Large intestine (tissue), 3 donors: ENCODE measurements around the gene POLR3E. TPM values are rescaled to one million over a fixed set of nuclear protein-coding genes. Genes with fewer than 3 reads are reported as not detected.
"Not testable (repeated sequence)": the region's sequence is repeated elsewhere in the genome, so short reads cannot be mapped to it uniquely, and the experiment has no call there.

Source experiments
- DNase-seq, 2 donors: peaks; one replicate each; pipeline versions ENCODE4 v3.0.0 to v3.0.0-alpha.2; 2013
- H3K27ac ChIP-seq: one replicate; pipeline ENCODE4 v1.5.1; 2013; ENCODE audit warnings: low read length
- H3K27me3 ChIP-seq: 2 replicates; pipeline ENCODE4 v1.6.1; 2013; ENCODE audit warnings: low read length; ENCODE audit not compliant: control insufficient read depth, insufficient read depth
- H3K36me3 ChIP-seq: 2 replicates; pipeline ENCODE4 v1.6.1; 2013; ENCODE audit warnings: low read length; ENCODE audit not compliant: control insufficient read depth, insufficient read depth
- H3K4me1 ChIP-seq: one replicate; pipeline ENCODE4 v1.6.1; 2013; ENCODE audit warnings: low read length; ENCODE audit not compliant: control insufficient read depth, insufficient read depth
- H3K4me3 ChIP-seq: one replicate; pipeline ENCODE4 v1.5.1; 2013; ENCODE audit warnings: low read length
- H3K9me3 ChIP-seq: one replicate; pipeline ENCODE4 v1.6.1; 2013; ENCODE audit warnings: mild to moderate bottlenecking, low read depth, low read length, moderate library complexity; ENCODE audit not compliant: control insufficient read depth
- WGBS: methylation state at CpG from one replicate; pipeline ENCODE4 v1.1.5; 2013; ENCODE audit warnings: low lambda C conversion rate; ENCODE audit not compliant: insufficient coverage; 5-methylcytosine and 5-hydroxymethylcytosine counted together
- polyA plus RNA-seq: library from polyadenylated mRNA; unstranded; fragments of 120-200 nt; gene quantifications from one replicate; pipeline ENCODE4 v1.2.1, GENCODE V29; 2013

POLR3E gene
- polyA plus RNA-seq, 1 donor: 54.8 TPM

GRCh38 chr16:22358000-22358399 is 60.8 kb downstream of the POLR3E start:
- H3K9me3 ChIP-seq: no peaks in the 10 kb centered on the region
- H3K27me3 ChIP-seq: no peaks in the 10 kb centered on the region
- H3K4me1 ChIP-seq: peaks cover 12% of the 10 kb centered on the region
- no peak overlapping the region for H3K4me3 ChIP-seq
- peaks cover 23% of the 10 kb centered on the region for H3K36me3 ChIP-seq
- no peak overlapping the region for H3K27ac ChIP-seq
- WGBS: no CpG with 5 or more reads among the region's 1 CpG
- no peak for DNase-seq

- Histone ChIP-seq H3K4me1 (no peaks in the 10 kb centered on the region), H3K27ac (no peak overlapping the region), H3K4me3 (no peak overlapping the region), H3K27me3 (no peaks in the 10 kb centered on the region), H3K36me3 (peaks cover 40% of the 10 kb centered on the region), H3K9me3 (no peaks in the 10 kb centered on the region)
- DNase-seq: no peak
Observed at GRCh38 chr16:22359679-22360078, 62.5 kb downstream of the POLR3E start.

- 73% methylated on average over 3 of the region's 8 CpGs for WGBS
- Histone ChIP-seq H3K27ac (no peak overlapping the region), H3K4me1 (no peaks in the 10 kb centered on the region), H3K27me3 (no peaks in the 10 kb centered on the region), H3K4me3 (no peak overlapping the region), H3K36me3 (peaks cover 44% of the 10 kb centered on the region), H3K9me3 (no peaks in the 10 kb centered on the region)
- no peak for DNase-seq
Observed at GRCh38 chr16:22360963-22361659, 63.9 kb downstream of the POLR3E start.

- no peak for DNase-seq
- Histone ChIP-seq H3K27me3 (no peaks in the 10 kb centered on the region), H3K27ac (no peak overlapping the region), H3K4me1 (peaks cover 8% of the 10 kb centered on the region), H3K36me3 (peaks cover 35% of the 10 kb centered on the region), H3K9me3 (no peaks in the 10 kb centered on the region), H3K4me3 (no peak overlapping the region)
- WGBS: no CpG with 5 or more reads among the region's 2 CpGs
Observed at GRCh38 chr16:22364241-22364640, 67.0 kb downstream of the POLR3E start.

- H3K4me3 ChIP-seq: no peak overlapping the region
- H3K9me3 ChIP-seq: no peaks in the 10 kb centered on the region
- H3K36me3 ChIP-seq: peaks cover 30% of the 10 kb centered on the region
- peaks cover 28% of the 10 kb centered on the region for H3K4me1 ChIP-seq
- no peaks in the 10 kb centered on the region for H3K27me3 ChIP-seq
- no peak overlapping the region for H3K27ac ChIP-seq
- 100% methylated on average over 1 of the region's 2 CpGs for WGBS
- no peak for DNase-seq
Observed at GRCh38 chr16:22366371-22366770, 69.2 kb downstream of the POLR3E start.

- DNase-seq: no peak
- 100% methylated on average over 1 of the region's 3 CpGs for WGBS
- Histone ChIP-seq H3K27ac (no peak overlapping the region), H3K27me3 (no peaks in the 10 kb centered on the region), H3K36me3 (peaks cover 26% of the 10 kb centered on the region), H3K9me3 (no peaks in the 10 kb centered on the region), H3K4me3 (no peak overlapping the region), H3K4me1 (peaks cover 30% of the 10 kb centered on the region)
Observed at GRCh38 chr16:22366889-22367288, 69.7 kb downstream of the POLR3E start.

GRCh38 chr16:22368200-22368826 is 71.1 kb downstream of the POLR3E start:
- H3K27me3 ChIP-seq, H3K4me3 ChIP-seq, H3K9me3 ChIP-seq: not testable (repeated sequence)
- Histone ChIP-seq H3K27ac (peak overlapping the region; percentile 99), H3K36me3 (peaks cover 18% of the 10 kb centered on the region), H3K4me1 (peaks cover 40% of the 10 kb centered on the region)
- 17% methylated on average over 2 of the region's 8 CpGs for WGBS
- DNase-seq: peak; percentile 29 to 63

- DNase-seq: peak; percentile 33 to 79
- no peaks in the 10 kb centered on the region for H3K9me3 ChIP-seq
- no CpG with 5 or more reads among the region's 3 CpGs for WGBS
- peak overlapping the region; percentile 99 for H3K27ac ChIP-seq
- H3K4me3 ChIP-seq: no peak overlapping the region
- H3K36me3 ChIP-seq: peaks cover 8% of the 10 kb centered on the region
- peaks cover 43% of the 10 kb centered on the region for H3K4me1 ChIP-seq
- no peaks in the 10 kb centered on the region for H3K27me3 ChIP-seq
Observed at GRCh38 chr16:22369221-22369811, 72.1 kb downstream of the POLR3E start.

GRCh38 chr16:22370038-22370820 is 73.0 kb downstream of the POLR3E start:
- DNase-seq: peak in 1 of 2 donors; percentile 32
- peaks cover 43% of the 10 kb centered on the region for H3K4me1 ChIP-seq
- H3K27me3 ChIP-seq: no peaks in the 10 kb centered on the region
- no peak overlapping the region for H3K4me3 ChIP-seq
- peak overlapping the region; percentile 99 for H3K27ac ChIP-seq
- no peaks in the 10 kb centered on the region for H3K36me3 ChIP-seq
- WGBS: 60% methylated on average over 1 of the region's 2 CpGs
- no peaks in the 10 kb centered on the region for H3K9me3 ChIP-seq

- Histone ChIP-seq H3K4me3 (peak overlapping the region; percentile 93), H3K4me1 (peaks cover 43% of the 10 kb centered on the region), H3K27ac (peak overlapping the region; percentile 99), H3K36me3 (no peaks in the 10 kb centered on the region), H3K27me3 (no peaks in the 10 kb centered on the region), H3K9me3 (no peaks in the 10 kb centered on the region)
- DNase-seq: peak in 1 of 2 donors; percentile 47
- WGBS: no CpG with 5 or more reads among the region's 14 CpGs
Observed at GRCh38 chr16:22372882-22373661, 75.9 kb downstream of the POLR3E start.
